ENCODE data around the gene FMN1.
"Not testable (repeated sequence)": the region's sequence is repeated elsewhere in the genome, so short reads cannot be mapped to it uniquely, and the experiment has no call there.

Gene FMN1

DNA sequence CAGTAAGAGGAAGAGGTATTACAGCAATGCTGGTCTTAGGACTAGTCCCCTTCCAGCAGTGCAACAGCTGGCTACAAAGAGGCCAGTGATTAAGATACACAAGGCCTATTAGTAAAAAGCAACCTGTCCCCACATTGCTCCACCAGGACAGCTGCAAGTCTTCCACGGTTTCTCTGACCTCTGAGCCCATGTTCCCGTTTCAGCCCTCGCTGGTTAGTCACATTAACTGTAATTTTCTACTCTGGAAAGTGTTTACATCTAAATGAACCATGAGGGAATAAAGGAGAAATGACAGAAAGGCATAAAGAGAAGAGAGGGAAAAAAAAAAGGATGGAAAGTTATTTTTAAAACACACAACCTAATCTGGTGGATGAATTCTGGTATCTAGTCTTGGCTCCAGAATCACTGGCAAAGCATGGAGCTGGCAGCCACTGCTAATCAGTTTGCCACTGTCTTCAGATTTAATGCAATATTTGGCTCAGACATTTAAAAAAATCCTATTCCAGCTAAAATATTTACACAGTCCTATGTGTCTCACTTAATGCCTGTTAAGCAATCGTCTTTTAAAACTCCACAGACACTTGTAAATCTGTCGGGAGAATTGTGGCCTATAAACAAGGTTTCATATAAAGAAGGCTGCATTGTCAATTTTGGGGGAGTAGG lies 321.8 kb downstream of the FMN1 start:
- no peak for DNase-seq

DNA sequence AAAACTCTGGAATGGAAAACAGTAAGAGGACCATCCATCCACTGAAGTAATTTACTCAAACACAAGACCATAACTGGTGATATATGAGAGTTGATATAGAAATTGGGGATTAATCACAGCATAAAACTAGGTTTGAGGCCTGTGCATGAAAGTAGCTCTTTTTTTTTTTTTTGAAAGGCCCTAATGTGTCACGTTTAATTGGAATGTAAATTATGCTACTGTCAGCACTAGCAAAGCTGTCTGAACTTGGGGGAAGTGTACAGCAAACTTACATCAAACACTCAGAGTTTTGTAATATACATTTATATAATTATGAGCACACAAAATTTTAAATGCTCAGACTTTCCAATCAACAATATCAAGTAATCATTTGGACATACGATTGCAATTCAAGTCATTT lies 322.6 kb downstream of the FMN1 start:
- no peak for DNase-seq

DNA sequence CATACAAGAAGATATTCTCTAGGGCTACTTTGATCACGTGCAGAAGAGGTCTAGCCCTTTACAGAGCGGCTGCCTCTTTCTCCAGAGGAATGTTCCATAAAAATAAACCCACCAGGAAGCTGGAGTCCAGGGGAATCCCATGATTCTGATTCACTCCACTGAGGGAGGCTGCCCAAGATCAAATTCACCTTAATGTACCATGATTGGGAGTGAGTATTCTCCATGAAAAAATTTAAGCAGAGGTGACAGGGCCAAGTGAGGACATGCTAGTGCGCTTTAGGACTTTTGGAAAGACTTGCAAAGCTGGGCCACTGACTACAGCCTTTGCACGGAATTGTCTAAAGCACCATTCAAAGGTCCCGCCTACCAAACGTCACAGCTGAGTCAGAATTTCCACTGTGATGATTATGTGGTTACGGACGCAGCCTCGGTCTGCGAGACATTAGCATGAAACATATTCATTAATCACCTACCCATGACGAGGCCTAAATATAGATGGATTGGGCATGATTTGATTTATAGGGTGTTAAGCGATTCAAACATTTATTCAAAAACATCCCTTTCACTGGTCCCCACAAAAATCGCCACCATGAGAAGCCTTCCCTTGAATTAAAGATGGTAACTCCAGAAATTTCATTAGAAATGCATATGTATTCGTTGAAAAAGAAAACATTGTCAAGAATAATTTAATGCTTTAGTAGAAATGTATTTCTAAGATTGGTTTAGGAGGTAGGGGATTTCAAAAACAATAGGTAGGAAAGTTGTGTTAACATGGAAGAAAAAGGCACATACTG lies 324.1 kb downstream of the FMN1 start:
- peak; percentile 28 for DNase-seq

DNA sequence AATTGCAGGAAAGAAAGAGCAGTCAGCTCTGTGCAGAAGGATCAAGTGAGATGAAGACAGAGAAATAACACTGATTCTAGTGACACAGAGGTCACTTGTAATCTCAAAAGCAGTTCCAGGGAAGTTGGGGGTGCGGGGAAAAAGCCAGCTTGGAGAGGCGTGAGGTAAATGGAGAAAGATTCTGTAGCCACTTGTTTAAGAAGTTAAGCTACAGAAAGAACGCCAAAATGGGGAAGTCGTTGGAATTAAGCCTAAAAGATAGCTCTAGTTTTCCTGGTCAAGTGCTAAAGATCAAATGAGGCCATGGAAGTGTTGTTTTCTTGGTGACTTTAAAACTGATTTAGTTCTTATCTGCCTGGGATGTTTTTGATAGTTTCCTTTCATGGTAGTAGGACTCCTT lies 324.7 kb downstream of the FMN1 start:
- no peak for DNase-seq

DNA sequence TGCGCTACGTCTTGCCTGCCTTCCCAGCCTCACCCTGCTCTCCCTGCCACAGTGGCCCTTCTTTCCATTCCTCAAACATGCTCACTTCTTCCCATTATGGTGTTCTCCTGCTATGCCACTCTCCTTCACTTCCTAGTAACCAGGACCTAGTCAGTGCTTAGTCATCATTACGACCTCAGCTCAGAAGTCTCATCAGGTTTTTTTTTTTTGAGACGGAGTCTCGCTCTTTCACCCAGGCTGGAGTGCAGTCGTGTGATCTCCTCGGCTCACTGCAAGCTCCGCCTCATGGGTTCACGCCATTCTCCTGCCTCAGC lies 327.2 kb downstream of the FMN1 start:
- DNase-seq = no peak

DNA sequence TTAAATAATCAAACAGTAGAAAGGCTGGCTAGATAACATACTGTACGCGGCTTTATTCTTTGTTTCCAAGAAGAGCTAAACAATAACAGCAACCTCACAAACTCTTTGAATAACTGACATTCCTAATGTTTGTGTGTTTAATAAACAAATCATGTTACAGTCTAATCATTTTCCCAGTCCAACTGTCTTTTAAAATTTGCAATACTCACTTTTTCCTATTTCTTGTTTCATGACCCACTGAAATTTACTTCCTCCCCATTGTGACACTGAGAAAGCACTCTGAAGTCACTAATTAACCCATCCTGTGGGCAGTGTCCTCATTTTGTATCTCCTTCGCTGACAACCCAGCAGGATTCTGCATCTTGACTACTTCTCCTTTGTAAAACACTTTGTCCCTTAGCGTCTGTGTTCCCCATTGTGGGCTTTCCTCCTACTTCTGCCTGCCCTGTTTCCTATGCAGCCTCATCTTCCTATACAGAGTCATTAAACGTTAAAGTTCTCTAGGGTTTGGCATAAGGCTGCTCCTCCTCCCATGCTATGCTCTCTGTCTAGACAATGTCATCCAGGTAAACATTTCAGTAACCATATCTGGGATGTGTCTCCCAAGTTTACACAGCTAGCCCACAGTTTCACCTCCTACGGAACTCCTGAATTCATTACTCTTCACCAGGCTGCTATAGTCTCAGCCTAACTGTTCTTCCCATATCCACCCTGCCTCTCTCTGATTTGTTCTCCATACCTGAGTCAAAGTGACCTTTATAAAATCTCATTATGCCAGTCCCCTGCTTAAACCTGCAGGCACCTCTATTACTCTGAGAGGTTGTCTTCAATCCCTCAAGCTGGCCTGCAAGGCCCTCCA lies 327.8 kb downstream of the FMN1 start:
- DNase-seq = no peak

DNA sequence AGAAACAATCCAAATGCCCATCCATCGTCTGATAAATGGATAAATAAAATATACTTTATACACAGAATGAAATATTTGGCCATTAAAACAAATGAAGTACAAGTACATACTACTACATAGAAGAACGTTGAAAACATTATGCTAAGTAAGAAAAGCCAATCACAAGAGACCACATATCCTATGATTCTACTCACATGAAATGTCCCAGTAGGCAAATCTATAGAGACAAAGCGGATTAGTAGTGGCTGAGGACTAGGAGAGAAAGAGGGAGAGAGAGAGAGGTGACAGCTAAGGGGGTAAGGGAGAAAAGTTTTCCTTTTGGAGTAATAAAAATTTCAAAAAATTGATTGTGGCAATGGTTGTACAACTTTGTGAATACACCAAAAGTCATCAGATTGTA lies 329.7 kb downstream of the FMN1 start:
- no peak for DNase-seq

DNA sequence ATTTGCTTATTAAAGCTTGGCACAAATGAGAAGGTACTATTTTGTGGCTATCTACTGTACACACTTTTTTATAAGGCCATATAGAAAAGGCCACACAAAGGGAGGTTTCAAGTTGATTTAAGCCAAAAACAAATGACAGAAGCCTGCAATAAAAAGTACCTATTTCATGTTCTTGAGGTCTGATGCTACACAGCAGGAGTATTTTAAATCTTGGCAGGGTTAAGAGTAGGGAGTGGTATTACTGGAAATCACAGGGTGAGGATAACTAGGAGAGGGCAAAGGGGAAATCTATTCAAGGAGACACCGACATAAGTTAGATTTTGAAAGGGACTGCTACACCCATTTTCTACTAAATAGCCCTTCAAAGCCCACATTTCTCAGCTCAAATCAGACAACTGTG lies 330.5 kb downstream of the FMN1 start:
- no peak for DNase-seq

DNA sequence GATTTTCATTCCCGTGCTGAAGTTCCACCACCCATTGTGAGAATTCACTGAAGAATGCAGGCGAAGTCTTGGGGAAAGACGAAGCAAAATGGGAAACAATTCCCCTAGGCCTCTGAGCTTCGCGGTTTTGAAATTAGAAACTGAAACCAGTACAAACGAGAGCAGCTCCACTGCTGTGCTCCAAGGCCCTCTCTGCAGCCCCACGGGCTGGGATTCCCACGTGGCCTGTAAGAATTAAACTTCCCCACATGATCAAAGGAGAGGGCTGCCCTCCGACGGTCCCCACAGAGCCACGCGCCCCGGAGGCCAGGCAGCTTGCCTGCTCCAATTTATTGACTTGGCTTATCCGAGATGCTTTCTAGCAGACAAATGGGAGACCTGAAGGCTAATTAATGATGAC lies 332.8 kb downstream of the FMN1 start:
- peak; percentile 2 for DNase-seq

DNA sequence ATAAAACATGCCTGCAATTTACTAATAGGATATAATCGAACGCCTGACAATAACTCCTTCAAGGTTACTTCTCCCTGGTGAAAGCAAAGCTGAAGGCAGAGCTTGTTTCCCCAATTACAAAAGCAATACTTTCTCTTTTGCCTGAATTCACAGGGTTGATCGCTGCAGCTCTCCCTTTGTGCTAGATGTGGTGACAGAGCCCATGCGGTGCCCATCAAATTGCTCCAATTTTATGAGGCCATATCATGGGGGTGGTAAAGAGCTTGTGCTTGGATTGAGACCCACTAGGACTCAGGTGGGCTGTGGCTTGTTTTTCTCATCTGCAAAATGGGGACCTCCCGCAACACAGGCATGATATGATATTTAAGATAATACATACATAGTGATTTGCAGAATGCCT lies 333.3 kb downstream of the FMN1 start:
- no peak for DNase-seq

DNA sequence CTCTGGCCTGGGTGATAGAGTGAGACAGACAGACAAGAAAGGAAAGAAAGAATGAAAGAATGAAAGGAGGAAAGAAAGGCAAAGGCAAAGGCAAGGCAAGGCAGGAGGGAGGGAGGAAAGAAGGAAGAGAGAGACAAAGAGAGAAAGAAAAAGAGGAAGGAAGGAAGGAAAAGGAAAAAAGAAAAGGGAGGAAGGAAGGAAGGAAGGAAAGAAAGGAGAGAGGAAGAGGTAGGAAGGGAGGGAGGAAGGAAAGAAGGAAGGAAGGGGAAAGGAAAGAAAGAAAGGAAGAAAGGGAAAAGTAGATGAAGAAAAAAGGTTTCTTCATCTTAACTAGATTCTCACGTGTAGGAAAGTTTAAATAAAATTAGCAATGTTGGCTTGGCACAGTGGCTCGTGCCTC lies 334.5 kb downstream of the FMN1 start:
- DNase-seq = no peak

DNA sequence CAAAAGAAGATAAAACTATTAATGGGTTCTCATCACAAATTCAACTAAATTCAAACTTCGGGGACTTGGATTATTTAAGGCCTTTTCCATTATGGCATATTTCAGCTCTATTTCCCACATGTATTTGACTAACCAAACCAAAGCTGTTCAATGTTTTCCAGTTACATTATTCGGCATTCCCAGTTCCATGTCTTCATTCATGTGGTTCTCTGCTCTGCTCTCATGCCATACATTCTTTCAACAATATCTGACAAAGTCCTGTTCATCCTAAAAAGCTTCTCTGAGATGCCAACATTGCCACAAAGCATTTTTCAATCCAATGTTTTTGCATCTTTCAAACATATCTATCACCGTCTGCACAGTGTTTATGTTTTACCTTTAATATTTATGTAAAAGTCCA lies 335.3 kb downstream of the FMN1 start:
- no peak for DNase-seq

DNA sequence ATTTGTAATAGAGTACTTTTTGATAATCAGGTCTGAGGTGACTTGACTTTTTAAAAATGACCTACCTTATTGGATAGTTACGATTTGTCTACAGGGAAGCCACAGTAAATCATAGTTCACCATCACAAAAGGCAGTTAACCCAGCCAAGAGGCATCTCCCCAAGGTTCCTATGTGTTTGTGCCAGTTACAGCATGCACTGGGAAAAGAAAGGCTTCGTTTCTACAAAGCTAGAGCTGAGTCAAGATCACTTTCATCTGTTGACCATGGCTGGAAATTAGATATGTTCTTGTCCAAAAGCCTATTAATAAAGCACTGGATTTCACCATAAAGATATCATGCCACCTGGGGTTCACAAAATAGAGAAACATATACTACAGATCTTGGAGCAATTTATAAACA lies 336.8 kb downstream of the FMN1 start:
- no peak for DNase-seq

DNA sequence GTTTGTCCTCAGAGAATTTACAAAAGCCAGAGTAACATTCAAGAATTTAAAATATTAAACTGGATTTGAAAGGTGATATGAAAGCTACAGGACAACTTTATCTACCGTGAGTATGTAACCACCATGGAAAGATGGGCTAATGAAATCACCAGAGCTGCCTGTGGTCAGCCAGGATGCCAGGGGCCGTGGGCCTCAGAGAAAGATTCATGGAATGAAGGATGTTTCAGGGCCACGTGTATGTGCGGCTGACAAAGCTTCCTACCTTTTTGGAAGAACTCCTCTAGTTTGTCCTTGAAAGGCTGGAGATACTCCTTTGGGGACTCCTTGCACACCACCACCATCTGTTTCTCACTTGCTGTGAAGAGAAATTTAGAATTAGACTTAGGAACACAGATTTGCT lies 337.8 kb downstream of the FMN1 start:
- no peak for DNase-seq

DNA sequence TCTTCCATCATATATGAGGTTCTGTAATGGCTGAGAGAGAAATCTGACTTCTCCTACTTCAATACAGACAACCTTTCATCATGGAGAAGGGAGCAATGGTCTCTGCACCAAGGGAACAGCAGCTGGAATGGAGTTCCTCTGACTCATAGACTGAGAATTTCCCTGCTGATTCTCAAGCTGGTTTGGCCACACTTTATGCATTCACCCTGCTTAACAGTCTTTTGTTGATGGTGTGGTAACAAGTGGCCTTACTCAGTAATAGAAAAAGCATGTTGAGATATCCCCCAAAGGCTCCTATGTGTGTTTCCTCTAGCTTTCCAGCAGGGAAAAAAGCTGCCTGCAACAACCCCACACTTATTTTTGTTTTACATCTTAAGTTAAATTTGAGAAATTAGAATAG lies 338.6 kb downstream of the FMN1 start:
- DNase-seq = no peak

DNA sequence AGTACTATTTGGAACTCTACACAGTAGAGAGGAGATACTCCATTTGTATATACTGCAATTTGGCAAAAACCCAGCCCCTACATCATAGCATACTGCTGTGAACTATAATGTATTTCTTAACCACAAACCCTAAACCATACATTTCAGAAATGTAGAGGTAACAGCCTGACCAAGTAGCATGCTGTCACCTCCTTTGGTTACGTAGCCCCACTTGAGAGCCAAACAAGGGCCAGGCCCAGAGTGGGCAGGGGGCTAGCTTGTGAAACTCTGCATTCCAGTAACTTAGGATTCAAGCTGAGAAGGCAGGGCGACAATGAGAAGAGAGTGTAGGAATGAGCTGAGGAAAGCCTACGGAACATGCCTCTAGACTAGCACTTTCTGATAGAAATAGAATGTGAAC lies 340.9 kb downstream of the FMN1 start:
- no peak for DNase-seq

DNA sequence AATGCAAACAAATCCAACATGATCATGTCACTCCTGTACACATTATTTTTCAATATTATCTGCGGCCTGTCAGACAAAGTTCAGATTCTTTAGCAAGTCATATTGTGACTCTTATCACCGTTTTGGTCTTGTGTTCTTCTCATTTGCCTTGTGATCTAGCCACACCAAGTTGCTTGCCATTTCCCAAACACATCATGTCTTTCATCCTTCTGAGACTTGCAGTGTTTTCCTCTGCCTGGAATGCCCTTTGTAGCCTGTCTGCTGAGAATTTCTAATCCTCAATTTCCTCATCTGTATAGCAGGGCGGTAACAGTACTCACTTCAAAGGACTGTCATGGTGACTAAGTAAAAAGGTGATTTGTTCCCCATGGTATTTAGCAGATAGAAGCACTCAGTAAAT lies 341.7 kb downstream of the FMN1 start:
- DNase-seq = no peak

DNA sequence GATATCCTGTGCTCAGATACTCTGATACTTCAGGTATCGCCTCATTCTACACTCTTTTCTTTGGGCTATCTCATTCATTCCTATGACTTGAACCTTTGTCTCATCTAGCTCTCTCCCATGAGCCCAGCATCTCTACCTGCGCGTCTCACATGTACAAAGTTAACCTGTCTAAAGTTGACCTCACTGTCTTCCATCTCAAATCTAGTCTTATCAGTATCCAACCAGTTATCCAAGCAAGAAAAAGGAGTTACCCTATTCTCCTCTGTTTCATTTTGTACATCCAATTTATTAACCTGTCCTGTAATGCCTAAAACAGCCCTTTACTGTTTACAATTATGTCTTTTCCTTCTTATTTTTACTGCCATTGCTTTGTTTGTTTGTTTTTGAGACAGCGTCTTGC lies 342.5 kb downstream of the FMN1 start:
- DNase-seq = no peak

DNA sequence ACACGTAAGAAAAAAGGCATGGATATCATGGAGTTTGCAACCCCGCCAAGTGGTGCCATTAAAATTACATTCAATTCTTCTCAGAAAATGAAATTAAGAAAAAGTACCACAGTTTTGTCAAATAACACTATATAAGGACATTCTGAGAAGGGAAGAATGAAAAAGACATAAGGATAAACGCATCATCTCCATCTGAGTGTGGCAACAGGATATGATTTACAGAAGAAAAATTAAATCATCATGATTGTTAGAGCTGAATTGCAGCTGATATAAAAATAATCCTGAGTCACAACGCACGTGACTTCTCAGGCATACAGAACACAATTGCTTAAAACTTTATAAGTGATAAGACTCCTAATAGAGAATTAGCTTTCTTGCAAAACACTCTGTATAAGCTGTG lies 342.9 kb downstream of the FMN1 start:
- DNase-seq = no peak

DNA sequence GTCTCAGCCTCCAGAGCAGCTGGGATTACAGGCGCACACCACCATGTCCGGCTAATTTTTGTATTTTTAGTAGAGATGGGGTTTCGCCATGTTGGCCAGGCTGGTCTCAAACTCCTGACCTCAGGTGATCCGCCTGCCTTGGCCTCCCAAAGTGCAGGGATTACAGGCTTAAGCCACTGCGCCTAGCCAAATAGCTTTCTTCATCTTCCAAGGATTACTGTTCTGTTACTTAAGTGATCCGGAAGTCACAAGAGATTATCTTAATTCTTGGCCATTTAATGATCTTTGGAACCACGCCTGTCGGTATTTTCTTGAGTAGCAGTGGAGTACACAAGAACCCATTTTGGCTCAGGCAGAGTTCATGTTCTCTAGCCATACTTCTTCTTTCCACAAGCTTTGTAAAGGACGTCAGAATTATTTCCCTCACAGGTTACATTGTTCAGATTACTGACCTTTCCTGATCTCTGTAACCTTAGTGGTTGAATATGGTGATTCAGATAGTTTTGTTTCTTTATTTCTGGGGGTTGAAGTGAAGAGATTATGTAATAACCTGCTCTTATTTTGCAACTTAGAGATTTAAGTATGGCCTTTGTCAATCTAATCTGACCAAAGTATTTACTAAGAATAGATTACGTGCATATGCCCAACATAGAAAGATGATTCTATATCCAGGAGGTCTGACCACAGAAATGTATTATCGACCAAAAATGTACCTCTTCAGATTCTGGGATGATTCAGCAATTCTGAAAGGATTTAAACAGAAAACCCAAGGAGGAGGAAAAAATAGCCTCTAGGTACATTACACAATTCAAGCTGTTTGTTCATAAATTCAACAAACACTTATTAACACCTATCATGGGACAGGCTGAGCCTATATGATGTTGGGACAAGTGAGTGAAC lies 344.5 kb downstream of the FMN1 start:
- no peak for DNase-seq

DNA sequence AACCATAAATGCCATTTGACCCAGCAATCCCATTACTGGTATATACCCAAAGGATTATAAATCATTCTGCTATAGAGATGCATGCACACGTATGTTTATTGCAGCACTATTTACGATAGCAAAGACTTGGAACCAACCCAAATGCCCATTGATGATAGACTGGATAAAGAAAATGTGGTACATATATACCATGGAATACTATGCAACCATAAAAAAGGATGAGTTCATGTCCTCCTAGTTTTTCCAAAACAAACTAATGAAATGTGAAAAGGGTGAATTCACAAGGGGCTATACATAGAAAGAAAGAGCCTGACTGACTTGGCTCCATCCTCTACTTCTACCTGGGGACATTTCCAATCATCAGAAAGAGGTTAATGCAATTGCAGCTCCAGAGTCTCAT lies 347.8 kb downstream of the FMN1 start:
- DNase-seq = not testable (repeated sequence)

DNA sequence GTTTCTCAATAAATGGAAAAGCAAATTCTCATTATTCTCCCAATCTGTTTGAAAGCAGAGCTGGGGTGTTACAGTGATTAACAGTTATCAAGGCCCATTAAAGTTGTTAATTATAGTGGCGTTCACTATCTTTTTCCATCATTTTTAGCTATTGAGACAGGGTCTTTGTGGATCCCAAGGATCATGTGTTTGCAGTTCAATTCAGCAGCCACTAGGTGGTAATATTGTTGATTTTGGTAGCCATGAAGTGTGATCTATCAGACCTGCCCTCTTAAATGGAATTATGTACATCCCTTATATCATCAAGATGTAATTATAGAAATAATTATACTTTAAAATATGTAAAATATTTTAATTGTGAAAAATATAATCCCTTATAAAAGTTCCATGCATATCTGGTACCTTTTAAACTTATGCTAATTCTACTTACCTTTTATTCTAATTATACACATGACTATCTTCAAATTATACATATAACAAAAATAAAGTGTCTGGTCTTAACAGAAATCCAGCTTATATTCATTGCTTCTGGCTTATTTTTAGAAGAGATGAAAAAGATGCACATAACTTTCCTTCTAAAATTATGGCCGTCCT lies 350.3 kb downstream of the FMN1 start:
- peak; percentile 10 for DNase-seq
